ENCODE data around the gene LCMT1. TPM values are rescaled to one million over a fixed set of nuclear protein-coding genes. Genes with fewer than 3 reads are reported as not detected.

Gene LCMT1
- total and polyA plus RNA-seq, 2 of the 13 experiments (the other 11 are each of a cell fraction or from before 2014, with no cell fraction given), result 41.2 to 48.7 TPM

GRCh38 chr16:25084797-25085196, 26.7 kb upstream of the LCMT1 start (continued):
- TF ChIP-seq MLXIP (CRISPR knock-in tag; IDR thresholded peaks at IDR 0.05; ENCODE audit: borderline replicate concordance), result no peak
- no peak for TF ChIP-seq HNF4A (CRISPR knock-in tag; IDR thresholded peaks at IDR 0.05)
- no peak for TF ChIP-seq FOXP1 (IDR thresholded peaks at IDR 0.05)
- 0 out of 2 replicates have a peak, but pooled peaks have one; percentile 6 for TF ChIP-seq FOXP1 (CRISPR knock-in tag; IDR thresholded peaks at IDR 0.05)
- no peak for TF ChIP-seq RNF219 (CRISPR knock-in tag; IDR thresholded peaks at IDR 0.05)
- no peak for TF ChIP-seq MTF1 (CRISPR knock-in tag; IDR thresholded peaks at IDR 0.05)
- TF ChIP-seq KDM1A (CRISPR knock-in tag; IDR thresholded peaks at IDR 0.05), result no peak
- TF ChIP-seq TMF1 (CRISPR knock-in tag; IDR thresholded peaks at IDR 0.05; ENCODE audit: low read depth), result no peak
- TF ChIP-seq ZNF644 (CRISPR knock-in tag; IDR thresholded peaks at IDR 0.05; ENCODE audit: low read depth), result no peak
- TF ChIP-seq ZNF556 (CRISPR knock-in tag; IDR thresholded peaks at IDR 0.05; ENCODE audit: borderline replicate concordance), result no peak

GRCh38 chr16:25087761-25088160, 23.8 kb upstream of the LCMT1 start:
- in situ Hi-C loops (cut with HindIII; ENCODE audit: extremely low pct_ligation_motif_present, low pct_unique_long_range_greater_than_20kb), result no loop called here
- Histone ChIP-seq H2AFZ (ENCODE audit: low read length) (no peak overlapping the region), H3K9ac (ENCODE audit: insufficient read depth, low read depth, low read length) (no peak overlapping the region), H3K36me3 (replicated peaks in 1 of 2; ENCODE audit: control insufficient read depth in 1 of 2, insufficient read depth in 2 of 2, low read length in 2 of 2) (no peaks in the 10 kb centered on the region), H3K27me3 (ENCODE audit: control insufficient read depth in 1 of 2, insufficient read depth in 2 of 2, low read length in 2 of 2) (peaks cover 0 to 20% of the 10 kb centered on the region in 2 experiments; a peak in 4 of 5 replicates), H3K79me2 (ENCODE audit: insufficient read depth, low read length) (no peaks in the 10 kb centered on the region), H3K4me1 (ENCODE audit: insufficient read depth, low read length) (0 out of 2 replicates have a peak, but pooled peaks cover 7% of the 10 kb centered on the region), H3K9me3 (ENCODE audit: low read length) (no peaks in the 10 kb centered on the region), H3K4me2 (ENCODE audit: low read depth, low read length) (no peak overlapping the region), H3K27ac (ENCODE audit: extremely low read length, insufficient read depth, low read length) (no peak overlapping the region), H4K20me1 (ENCODE audit: insufficient read depth, low read length) (no peaks in the 10 kb centered on the region), H3K4me3 (replicated peaks in 1 of 3; ENCODE audit: insufficient read depth in 1 of 3, low read depth in 2 of 3, low read length in 3 of 3) (no peak overlapping the region)
- no peak for DNase-seq (ENCODE audit: low spot score)
- BruUV-seq (replicated peaks), result no TSS peak
- ChIA-PET CTCF (ENCODE audit: low intra/inter-chr PET ratio, low total read pairs) (no interaction called here), POLR2A (no interaction called here)
- intact Hi-C loops (cut with micrococcal nuclease; ENCODE audit: unreplicated experiment), result no loop called here
- 36% methylated on average over 5 of the region's 5 CpGs for WGBS (ENCODE audit: low lambda C conversion rate)
- FAIRE-seq, result no peak
- ATAC-seq, result no peak
- TF ChIP-seq CREB3 (CRISPR knock-in tag; IDR thresholded peaks at IDR 0.05), result no peak
- TF ChIP-seq KMT2B (CRISPR knock-in tag; IDR thresholded peaks at IDR 0.05), result no peak
- no peak for TF ChIP-seq ZNF775 (CRISPR knock-in tag; IDR thresholded peaks at IDR 0.05; ENCODE audit: borderline replicate concordance)
- TF ChIP-seq YEATS2 (CRISPR knock-in tag; IDR thresholded peaks at IDR 0.05; ENCODE audit: borderline replicate concordance), result no peak
- no peak for TF ChIP-seq KAT8 (CRISPR knock-in tag; IDR thresholded peaks at IDR 0.05)
- no peak for TF ChIP-seq MBD4 (IDR thresholded peaks at IDR 0.05; ENCODE audit: borderline replicate concordance, low read length)
- no peak for TF ChIP-seq TMF1 (CRISPR knock-in tag; IDR thresholded peaks at IDR 0.05; ENCODE audit: low read depth)
- no peak for TF ChIP-seq TFAP4 (IDR thresholded peaks at IDR 0.05; ENCODE audit: borderline replicate concordance, low read depth)
- TF ChIP-seq ZFP36L2 (CRISPR knock-in tag; IDR thresholded peaks at IDR 0.05), result no peak
- TF ChIP-seq ZFY (CRISPR knock-in tag; IDR thresholded peaks at IDR 0.05), result no peak
